HCT116 (cell line): ENCODE data around the gene TNFRSF6B. TPM values are rescaled to one million over a fixed set of nuclear protein-coding genes. Genes with fewer than 3 reads are reported as not detected.
A peak's percentile ranks its signal among the peaks of the same experiment; 100 is the strongest.

ENCODE experiments used
- ATAC-seq: fragments of 200-7000 bp; cut with Tn5 transposase; 2 replicates; pipeline ENCODE4 v1.9.1; 2020; ENCODE audit warnings: mild to moderate bottlenecking, moderate library complexity
- BruUV-seq: library from RNA; stranded (reverse); fragments of 400-500 nt; replicated peaks from 2 replicates; lab custom pipeline; 2021; lab: Mats Ljungman, UMichigan
- CTCF ChIA-PET: fragments of 300-600 bp; sonication (Branson Sonifier 250); formaldehyde crosslinking; loops from one replicate; lab custom pipeline; 2021; ENCODE audit warnings: antibody characterized with exemption; lab: Charles Lee
- POLR2A ChIA-PET: fragments of 300-600, 350-600 bp; sonication (Branson Sonifier 250); formaldehyde crosslinking; loops from one replicate; lab custom pipeline; 2021; ENCODE audit warnings: antibody characterized with exemption; lab: Charles Lee
- RAD21 ChIA-PET, 2 experiments: fragments of 300-600 bp; sonication (Branson Sonifier 250); formaldehyde crosslinking; loops; one replicate each; lab custom pipeline; 2023; ENCODE audit warnings: low total read pairs in 2 of 2; ENCODE audit not compliant: uncharacterized antibody in 2 of 2, unreplicated experiment in 2 of 2, low non-redundant PET in 1 of 2; lab: Charles Lee
- DNase-seq: peaks from one replicate; pipeline ENCODE4 v3.0.0-alpha.2; 2010; ENCODE audit warnings: low read depth, low spot score
- H2AFZ ChIP-seq: fragments of 200-600 bp; shearing (Covaris generic), sonication (generic); 2 replicates; pipeline ENCODE4 v1.6.1; 2017; ENCODE audit warnings: low read depth, mixed run types, mixed read lengths, antibody characterized with exemption, low read length; ENCODE audit not compliant: poor library complexity, severe bottlenecking
- H3K27ac ChIP-seq: 2 replicates; pipeline ENCODE4 v1.5.1; 2012; ENCODE audit warnings: low read depth, low read length
- H3K27me3 ChIP-seq: fragments of 200-600 bp; sonication (generic); 2 replicates; pipeline ENCODE4 v1.6.1; 2016; ENCODE audit warnings: mixed run types, low read length, mixed read lengths; ENCODE audit not compliant: insufficient read depth
- H3K36me3 ChIP-seq, 2 experiments: fragments of 200-500 bp in 1 of 2; fragments of 200-600 bp in 1 of 2; sonication (Bioruptor generic) in 1 of 2; sonication (generic) in 1 of 2; 2 replicates each; pipeline versions ENCODE4 v1.5.1 to v1.6.1; 2014 to 2016; ENCODE audit warnings: low read length in 2 of 2, inconsistent platforms in 1 of 2, mixed read lengths in 1 of 2, mixed run types in 1 of 2; ENCODE audit not compliant: insufficient read depth in 2 of 2, control insufficient read depth in 1 of 2
- H3K4me1 ChIP-seq, 2 experiments: fragments of 200-600 bp in 1 of 2; sonication (generic) in 1 of 2; 2 replicates each; pipeline versions ENCODE4 v1.5.1 to v1.6.1; 2012 to 2017; ENCODE audit warnings: low read length in 2 of 2, inconsistent platforms in 1 of 2, mild to moderate bottlenecking in 1 of 2, mixed read lengths in 1 of 2, mixed run types in 1 of 2, moderate library complexity in 1 of 2; ENCODE audit not compliant: insufficient read depth in 2 of 2, control insufficient read depth in 1 of 2
- H3K4me2 ChIP-seq: fragments of 200-600 bp; sonication (generic); 2 replicates; pipeline ENCODE4 v1.6.1; 2017; ENCODE audit warnings: mixed run types, low read length, mixed read lengths
- H3K4me3 ChIP-seq, 2 experiments: fragments of 200-600 bp in 1 of 2; sonication (generic) in 1 of 2; replicated peaks in 1 of 2; 2 replicates each; pipeline ENCODE4 v1.5.1; 2011 to 2016; ENCODE audit warnings: low read length in 2 of 2, control low read depth in 1 of 2, low read depth in 1 of 2, mild to moderate bottlenecking in 1 of 2, mixed read lengths in 1 of 2, mixed run types in 1 of 2
- H3K79me2 ChIP-seq: fragments of 200-600 bp; sonication (generic); 2 replicates; pipeline ENCODE4 v1.6.1; 2017; ENCODE audit warnings: mild to moderate bottlenecking, mixed run types, low read length, moderate library complexity, mixed read lengths; ENCODE audit not compliant: insufficient read depth
- H3K9ac ChIP-seq: fragments of 200-600 bp; sonication (generic); 2 replicates; pipeline ENCODE4 v1.6.1; 2016; ENCODE audit warnings: low read length, mixed read lengths
- H3K9me2 ChIP-seq: fragments of 200-600 bp; sonication (generic), shearing (Covaris generic); 2 replicates; pipeline ENCODE4 v1.6.1; 2017; ENCODE audit warnings: mixed run types, mild to moderate bottlenecking, moderate library complexity; ENCODE audit not compliant: insufficient read depth
- H3K9me3 ChIP-seq, 2 experiments: fragments of 200-500 bp in 1 of 2; fragments of 200-600 bp in 1 of 2; sonication (Bioruptor generic) in 1 of 2; sonication (generic) in 1 of 2; 2 replicates each; pipeline ENCODE4 v1.6.1; 2014 to 2017; ENCODE audit warnings: low read length in 2 of 2, mixed read lengths in 2 of 2, inconsistent platforms in 1 of 2, low read depth in 1 of 2, mild to moderate bottlenecking in 1 of 2, mixed run types in 1 of 2, moderate library complexity in 1 of 2; ENCODE audit not compliant: control insufficient read depth in 1 of 2, insufficient read depth in 1 of 2
- H4K20me1 ChIP-seq: fragments of 200-600 bp; sonication (generic), shearing (Covaris generic); 2 replicates; pipeline ENCODE4 v1.6.1; 2017; ENCODE audit warnings: mixed run types, mild to moderate bottlenecking, moderate library complexity; ENCODE audit not compliant: insufficient read depth
- CTCF ChIP-seq, 3 experiments: fragments of 200-600 bp in 1 of 3; sonication (generic) in 1 of 3; IDR thresholded peaks in 2 of 3; conservative IDR thresholded peaks in 1 of 3; 2 replicates each; pipeline ENCODE4 v1.5.1; 2012 to 2017; ENCODE audit warnings: low read depth in 2 of 3, low read length in 2 of 3, antibody characterized with exemption in 1 of 3, borderline replicate concordance in 1 of 3, control low read depth in 1 of 3, mild to moderate bottlenecking in 1 of 3, mixed read lengths in 1 of 3, mixed run types in 1 of 3, moderate library complexity in 1 of 3; ENCODE audit not compliant: insufficient read depth in 1 of 3
- EGR1 ChIP-seq: IDR thresholded peaks from 2 replicates; pipeline ENCODE4 v1.6.1; 2012; ENCODE audit warnings: low read depth
- ELF1 ChIP-seq: IDR thresholded peaks from 2 replicates; pipeline ENCODE4 v1.6.1; 2012; ENCODE audit warnings: low read depth, borderline replicate concordance
- FOSL1 ChIP-seq: IDR thresholded peaks from 2 replicates; pipeline ENCODE4 v1.6.1; 2012; ENCODE audit warnings: low read depth
- JUND ChIP-seq: IDR thresholded peaks from 2 replicates; pipeline ENCODE4 v1.6.1; 2012
- POLR2A ChIP-seq: IDR thresholded peaks from 2 replicates; pipeline ENCODE4 v1.7.0; 2011; ENCODE audit warnings: borderline replicate concordance; ENCODE audit not compliant: insufficient read depth, insufficient read length; ENCODE audit errors: extremely low read depth
- SIN3A ChIP-seq: IDR thresholded peaks from 2 replicates; pipeline ENCODE4 v1.6.1; 2012; ENCODE audit warnings: low read depth
- TCF7L2 ChIP-seq: IDR thresholded peaks from 2 replicates; pipeline ENCODE4 v1.7.0; 2011; ENCODE audit warnings: borderline replicate concordance, inconsistent platforms; ENCODE audit not compliant: insufficient read depth, insufficient read length; ENCODE audit errors: extremely low read depth
- YY1 ChIP-seq: IDR thresholded peaks from 2 replicates; pipeline ENCODE4 v1.6.1; 2011; ENCODE audit warnings: low read length, low read depth, moderate library complexity, mild to moderate bottlenecking; ENCODE audit not compliant: insufficient replicate concordance; ENCODE audit errors: extremely low read depth
- ZFX ChIP-seq: fragments of 450-650 bp; IDR thresholded peaks from 2 replicates; pipeline ENCODE4 v1.6.1; 2017
- ZNF274 ChIP-seq: fragments of 200-500 bp; sonication (Bioruptor generic); IDR thresholded peaks from 2 replicates; pipeline ENCODE4 v1.6.1; 2014; ENCODE audit warnings: mild to moderate bottlenecking, low read depth, low read length, inconsistent platforms
- intact Hi-C: fragments of 100-400 bp; cut with micrococcal nuclease; formaldehyde crosslinking; loops from 2 replicates; pipeline ENCODE4 v1.10.0; 2022
- total RNA-seq: library from RNA; stranded (reverse); gene quantifications from one replicate; pipeline ENCODE4 v1.2.1, GENCODE V29; 2021; ENCODE audit not compliant: unreplicated experiment

Gene TNFRSF6B
- total RNA-seq, 1 experiment from 2014 or later: 147 TPM

GRCh38 chr20:63697868-63698545 lies 1.6 kb downstream of the TNFRSF6B start:
- peak overlapping the region; percentile 71 for H3K9ac ChIP-seq
- BruUV-seq: no TSS peak
- CTCF ChIA-PET: interaction anchor here (1.2 to 1.6 kb wide), 3 partner anchors 10 to 160 kb away, joined by 3 to 6 read pairs (median 3); partner anchors contain the start of genes ARFRP1, PTK6 and ZGPAT

More at GRCh38 chr20:63697868-63698545, 1.6 kb downstream of the TNFRSF6B start:
- Histone ChIP-seq H3K27me3 (no peaks in the 10 kb centered on the region), H3K9me3 (no peaks in the 10 kb centered on the region), H3K4me3 (peak overlapping the region; percentile 58 to 69), H3K27ac (peak overlapping the region; percentile 91), H3K79me2 (peaks cover 10% of the 10 kb centered on the region; the same call in 1 of the 2 replicates), H3K36me3 (peaks cover 0 to 8% of the 10 kb centered on the region in 2 experiments; a peak in 1 of 4 replicates), H3K4me1 (peaks cover 35 to 78% of the 10 kb centered on the region in 2 experiments), H2AFZ (no peak overlapping the region), H4K20me1 (no peaks in the 10 kb centered on the region), H3K4me2 (peak overlapping the region; percentile 78), H3K9me2 (no peaks in the 10 kb centered on the region)
- DNase-seq (no peak), ATAC-seq (no peak)
- RAD21 ChIA-PET: interaction anchor here in 1 of 2 experiments (0.9 kb wide), 1 partner anchor 166 kb away, joined by 3 read pairs; no protein-coding TSS in a partner anchor
- intact Hi-C loops: loop anchor here (2.0 to 5.0 kb wide), 5 partner anchors 15 to 259 kb away; partner anchors contain the start of genes PTK6, STMN3 and UCKL1
- TF ChIP-seq CTCF (IDR thresholded peaks at IDR 0.05 in 2 of 3, conservative IDR thresholded peaks at IDR 0.05 in 1 of 3; ENCODE audit: borderline replicate concordance in 1 of 3, insufficient read depth in 1 of 3, low read depth in 2 of 3, low read length in 2 of 3) (no peak), JUND (no peak), POLR2A (no peak), ZFX (no peak), EGR1 (no peak), TCF7L2 (no peak), ELF1 (no peak), YY1 (no peak), SIN3A (no peak), FOSL1 (no peak), ZNF274 (no peak)
- POLR2A ChIA-PET: interaction anchor here (1.1 to 3.1 kb wide), 8 partner anchors 10 to 260 kb away, joined by 3 to 28 read pairs (median 7); partner anchors contain the start of genes ARFRP1, RTEL1, TPD52L2 and ZGPAT
